Measurements from ENCODE around the gene ICAM3. TPM values are rescaled to one million over a fixed set of nuclear protein-coding genes. Genes with fewer than 3 reads are reported as not detected.
A peak's percentile ranks its signal among the peaks of the same experiment; 100 is the strongest.

Gene ICAM3
- total RNA-seq, 1 donor: 3.6 TPM

DNA sequence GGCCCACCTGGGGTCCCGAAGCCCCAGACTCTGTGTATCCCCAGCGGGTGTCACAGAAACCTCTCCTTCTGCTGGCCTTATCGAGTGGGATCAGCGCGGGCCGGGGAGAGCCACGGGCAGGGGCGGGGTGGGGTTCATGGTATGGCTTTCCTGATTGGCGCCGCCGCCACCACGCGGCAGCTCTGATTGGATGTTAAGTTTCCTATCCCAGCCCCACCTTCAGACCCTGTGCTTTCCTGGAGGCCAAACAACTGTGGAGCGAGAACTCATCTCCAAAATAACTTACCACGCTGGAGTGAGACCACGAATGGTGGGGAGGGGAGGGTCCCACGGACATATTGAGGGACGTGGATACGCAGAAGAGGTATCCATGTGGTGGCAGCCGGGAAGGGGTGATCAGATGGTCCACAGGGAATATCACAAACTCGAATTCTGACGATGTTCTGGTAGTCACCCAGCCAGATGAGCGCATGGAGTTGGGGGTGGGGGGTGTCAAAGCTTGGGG is 50.7 kb downstream of the ICAM3 start:
- Histone ChIP-seq H3K27me3 (ENCODE audit: insufficient read depth, low read length) (peaks cover 63% of the 10 kb centered on the region), H3K79me2 (ENCODE audit: insufficient read depth, low read length) (no peaks in the 10 kb centered on the region), H3K27ac (ENCODE audit: low read depth, low read length) (no peak overlapping the region), H3K36me3 (ENCODE audit: insufficient read depth, low read length) (no peaks in the 10 kb centered on the region), H3K9me3 (ENCODE audit: low read depth, low read length) (no peaks in the 10 kb centered on the region), H3K4me2 (ENCODE audit: insufficient read depth, low read length) (peak overlapping the region; percentile 77), H4K20me1 (ENCODE audit: insufficient read depth, low read length) (peaks cover 5% of the 10 kb centered on the region), H3K4me1 (ENCODE audit: insufficient read depth, low read length) (peaks cover 15% of the 10 kb centered on the region), H3K4me3 (ENCODE audit: insufficient read depth, low read length) (peak overlapping the region; percentile 56), H2AFZ (ENCODE audit: low read length) (peak overlapping the region; percentile 62)
- peak; percentile 91 for DNase-seq (ENCODE audit: insufficient read length, low spot score, missing footprints)
- TF ChIP-seq, protein P1, sequence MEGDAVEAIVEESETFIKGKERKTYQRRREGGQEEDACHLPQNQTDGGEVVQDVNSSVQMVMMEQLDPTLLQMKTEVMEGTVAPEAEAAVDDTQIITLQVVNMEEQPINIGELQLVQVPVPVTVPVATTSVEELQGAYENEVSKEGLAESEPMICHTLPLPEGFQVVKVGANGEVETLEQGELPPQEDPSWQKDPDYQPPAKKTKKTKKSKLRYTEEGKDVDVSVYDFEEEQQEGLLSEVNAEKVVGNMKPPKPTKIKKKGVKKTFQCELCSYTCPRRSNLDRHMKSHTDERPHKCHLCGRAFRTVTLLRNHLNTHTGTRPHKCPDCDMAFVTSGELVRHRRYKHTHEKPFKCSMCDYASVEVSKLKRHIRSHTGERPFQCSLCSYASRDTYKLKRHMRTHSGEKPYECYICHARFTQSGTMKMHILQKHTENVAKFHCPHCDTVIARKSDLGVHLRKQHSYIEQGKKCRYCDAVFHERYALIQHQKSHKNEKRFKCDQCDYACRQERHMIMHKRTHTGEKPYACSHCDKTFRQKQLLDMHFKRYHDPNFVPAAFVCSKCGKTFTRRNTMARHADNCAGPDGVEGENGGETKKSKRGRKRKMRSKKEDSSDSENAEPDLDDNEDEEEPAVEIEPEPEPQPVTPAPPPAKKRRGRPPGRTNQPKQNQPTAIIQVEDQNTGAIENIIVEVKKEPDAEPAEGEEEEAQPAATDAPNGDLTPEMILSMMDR (IDR thresholded peaks at IDR 0.05; ENCODE audit: extremely low read depth, low read depth, low read length): no peak

DNA sequence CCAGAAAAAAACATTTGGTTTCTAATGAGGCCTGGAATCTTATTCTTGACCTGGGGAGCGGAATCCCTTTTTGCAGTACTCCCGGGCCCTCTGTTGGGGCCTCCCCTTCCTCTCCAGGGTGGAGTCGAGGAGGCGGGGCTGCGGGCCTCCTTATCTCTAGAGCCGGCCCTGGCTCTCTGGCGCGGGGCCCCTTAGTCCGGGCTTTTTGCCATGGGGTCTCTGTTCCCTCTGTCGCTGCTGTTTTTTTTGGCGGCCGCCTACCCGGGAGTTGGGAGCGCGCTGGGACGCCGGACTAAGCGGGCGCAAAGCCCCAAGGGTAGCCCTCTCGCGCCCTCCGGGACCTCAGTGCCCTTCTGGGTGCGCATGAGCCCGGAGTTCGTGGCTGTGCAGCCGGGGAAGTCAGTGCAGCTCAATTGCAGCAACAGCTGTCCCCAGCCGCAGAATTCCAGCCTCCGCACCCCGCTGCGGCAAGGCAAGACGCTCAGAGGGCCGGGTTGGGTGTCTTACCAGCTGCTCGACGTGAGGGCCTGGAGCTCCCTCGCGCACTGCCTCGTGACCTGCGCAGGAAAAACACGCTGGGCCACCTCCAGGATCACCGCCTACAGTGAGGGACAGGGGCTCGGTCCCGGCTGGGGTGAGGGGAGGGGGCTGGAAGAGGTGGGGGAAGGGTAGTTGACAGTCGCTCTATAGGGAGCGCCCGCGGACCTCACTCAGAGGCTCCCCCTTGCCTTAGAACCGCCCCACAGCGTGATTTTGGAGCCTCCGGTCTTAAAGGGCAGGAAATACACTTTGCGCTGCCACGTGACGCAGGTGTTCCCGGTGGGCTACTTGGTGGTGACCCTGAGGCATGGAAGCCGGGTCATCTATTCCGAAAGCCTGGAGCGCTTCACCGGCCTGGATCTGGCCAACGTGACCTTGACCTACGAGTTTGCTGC is 52.4 kb downstream of the ICAM3 start, which contains the start of gene ICAM4:
Gene ICAM4, plus strand, starts transcription at position 153 of the 935 bp plus-strand sequence. Its CDS starts 58 bp downstream, at position 211.
- TF ChIP-seq, protein P1 (IDR thresholded peaks at IDR 0.05; ENCODE audit: extremely low read depth, low read depth, low read length): no peak
- Histone ChIP-seq H2AFZ (ENCODE audit: low read length) (peak within 1 kb of the TSS; percentile 15), H4K20me1 (ENCODE audit: insufficient read depth, low read length) (peaks cover 5% of the 10 kb centered on the region), H3K4me1 (ENCODE audit: insufficient read depth, low read length) (peaks cover 14% of the 10 kb centered on the region), H3K4me2 (ENCODE audit: insufficient read depth, low read length) (peak within 1 kb of the TSS; percentile 23), H3K9me3 (ENCODE audit: low read depth, low read length) (no peaks in the 10 kb centered on the region), H3K27me3 (ENCODE audit: insufficient read depth, low read length) (peaks cover 46% of the 10 kb centered on the region), H3K79me2 (ENCODE audit: insufficient read depth, low read length) (no peaks in the 10 kb centered on the region), H3K4me3 (ENCODE audit: insufficient read depth, low read length) (peak within 1 kb of the TSS; percentile 10), H3K36me3 (ENCODE audit: insufficient read depth, low read length) (no peaks in the 10 kb centered on the region), H3K27ac (ENCODE audit: low read depth, low read length) (no peak within 1 kb of the TSS)
- peak; percentile 81 for DNase-seq (ENCODE audit: insufficient read length, low spot score, missing footprints)

DNA sequence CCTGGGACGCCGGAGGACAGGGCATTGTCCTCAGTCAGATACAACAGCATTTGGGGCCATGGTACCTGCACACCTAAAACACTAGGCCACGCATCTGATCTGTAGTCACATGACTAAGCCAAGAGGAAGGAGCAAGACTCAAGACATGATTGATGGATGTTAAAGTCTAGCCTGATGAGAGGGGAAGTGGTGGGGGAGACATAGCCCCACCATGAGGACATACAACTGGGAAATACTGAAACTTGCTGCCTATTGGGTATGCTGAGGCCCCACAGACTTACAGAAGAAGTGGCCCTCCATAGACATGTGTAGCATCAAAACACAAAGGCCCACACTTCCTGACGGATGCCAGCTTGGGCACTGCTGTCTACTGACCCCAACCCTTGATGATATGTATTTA is 54.0 kb downstream of the ICAM3 start:
- Histone ChIP-seq H3K27ac (ENCODE audit: low read depth, low read length) (no peak overlapping the region), H3K4me2 (ENCODE audit: insufficient read depth, low read length) (no peak overlapping the region), H3K27me3 (ENCODE audit: insufficient read depth, low read length) (peaks cover 30% of the 10 kb centered on the region), H2AFZ (ENCODE audit: low read length) (no peak overlapping the region), H3K9me3 (ENCODE audit: low read depth, low read length) (no peaks in the 10 kb centered on the region), H3K79me2 (ENCODE audit: insufficient read depth, low read length) (no peaks in the 10 kb centered on the region), H3K36me3 (ENCODE audit: insufficient read depth, low read length) (no peaks in the 10 kb centered on the region), H4K20me1 (ENCODE audit: insufficient read depth, low read length) (peaks cover 1% of the 10 kb centered on the region), H3K4me1 (ENCODE audit: insufficient read depth, low read length) (peaks cover 8% of the 10 kb centered on the region), H3K4me3 (ENCODE audit: insufficient read depth, low read length) (no peak overlapping the region)
- TF ChIP-seq, protein P1 (IDR thresholded peaks at IDR 0.05; ENCODE audit: extremely low read depth, low read depth, low read length): no peak
- DNase-seq (ENCODE audit: insufficient read length, low spot score, missing footprints): peak; percentile 51

DNA sequence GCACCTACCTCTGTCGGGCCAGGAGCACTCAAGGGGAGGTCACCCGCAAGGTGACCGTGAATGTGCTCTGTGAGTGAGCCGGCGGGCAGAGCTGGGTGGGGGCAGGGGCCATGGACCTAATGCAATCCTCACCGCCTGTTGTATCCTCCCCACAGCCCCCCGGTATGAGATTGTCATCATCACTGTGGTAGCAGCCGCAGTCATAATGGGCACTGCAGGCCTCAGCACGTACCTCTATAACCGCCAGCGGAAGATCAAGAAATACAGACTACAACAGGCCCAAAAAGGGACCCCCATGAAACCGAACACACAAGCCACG is 54.5 kb downstream of the ICAM3 start:
- Histone ChIP-seq H3K4me2 (ENCODE audit: insufficient read depth, low read length) (no peak overlapping the region), H4K20me1 (ENCODE audit: insufficient read depth, low read length) (no peaks in the 10 kb centered on the region), H3K79me2 (ENCODE audit: insufficient read depth, low read length) (no peaks in the 10 kb centered on the region), H2AFZ (ENCODE audit: low read length) (no peak overlapping the region), H3K4me3 (ENCODE audit: insufficient read depth, low read length) (no peak overlapping the region), H3K36me3 (ENCODE audit: insufficient read depth, low read length) (no peaks in the 10 kb centered on the region), H3K27ac (ENCODE audit: low read depth, low read length) (no peak overlapping the region), H3K4me1 (ENCODE audit: insufficient read depth, low read length) (peaks cover 8% of the 10 kb centered on the region), H3K27me3 (ENCODE audit: insufficient read depth, low read length) (peaks cover 25% of the 10 kb centered on the region), H3K9me3 (ENCODE audit: low read depth, low read length) (no peaks in the 10 kb centered on the region)
- TF ChIP-seq, protein P1 (IDR thresholded peaks at IDR 0.05; ENCODE audit: extremely low read depth, low read depth, low read length): no peak
- peak; percentile 5 for DNase-seq (ENCODE audit: insufficient read length, low spot score, missing footprints)

Measured in osteoblast (primary cell).